Thoracic aorta (tissue), 2 donors: Measurements from ENCODE around the gene PRKN. TPM values are rescaled to one million over a fixed set of nuclear protein-coding genes. Genes with fewer than 3 reads are reported as not detected.

Source experiments
- ATAC-seq: fragments of 150-250 bp; one replicate; pipeline ENCODE4 v1.8.0; 2017; ENCODE audit warnings: low read depth; ENCODE audit not compliant: insufficient number of reproducible peaks, low FRiP score
- DNase-seq: peaks from one replicate; pipeline ENCODE4 v3.0.0-alpha.2; 2020; ENCODE audit warnings: low spot score
- H3K27ac ChIP-seq, 2 donors: fragments of 200-600 bp; sonication (generic); 1 replicate in 1 of 2; 2 replicates in 1 of 2; pipeline ENCODE4 v1.5.1; 2016; ENCODE audit warnings: mild to moderate bottlenecking in 2 of 2, moderate library complexity in 2 of 2
- H3K27me3 ChIP-seq: fragments of 200-600 bp; sonication (generic); replicated peaks from 2 replicates; pipeline ENCODE4 v1.6.0; 2016; ENCODE audit warnings: mild to moderate bottlenecking; ENCODE audit not compliant: insufficient read depth
- H3K36me3 ChIP-seq: fragments of 200-600 bp; sonication (generic); one replicate; pipeline ENCODE4 v1.5.1; 2016
- H3K4me1 ChIP-seq, 2 donors: fragments of 200-600 bp; sonication (generic); 1 replicate in 1 of 2; 2 replicates in 1 of 2; pipeline versions ENCODE4 v1.5.1 to v1.6.0; 2016; ENCODE audit warnings: low read depth in 2 of 2, mild to moderate bottlenecking in 1 of 2; ENCODE audit not compliant: control insufficient read depth in 1 of 2
- H3K4me3 ChIP-seq: fragments of 200-600 bp; sonication (generic); 2 replicates; pipeline ENCODE4 v1.5.1; 2016; ENCODE audit warnings: mild to moderate bottlenecking
- H3K9me3 ChIP-seq: fragments of 200-600 bp; sonication (generic); 2 replicates; pipeline ENCODE4 v1.5.1; 2016
- CTCF ChIP-seq: fragments of 200-600 bp; sonication (generic); IDR thresholded peaks from one replicate; pipeline ENCODE4 v1.5.1; 2019; ENCODE audit warnings: antibody characterized with exemption
- total RNA-seq, 2 donors: library from RNA; depleted of rRNA; stranded (reverse); fragments of >200 nt; gene quantifications; one replicate each; pipeline versions ENCODE4 v1.1.0 to v1.2.3, GENCODE V29; 2016

PRKN gene
- total RNA-seq, 2 donors from 2014 or later: 10.4 to 23.8 TPM

- no peak for DNase-seq
- no peaks in the 10 kb centered on the region for H3K4me1 ChIP-seq
- no peak for ATAC-seq
- no peaks in the 10 kb centered on the region for H3K27me3 ChIP-seq
- H3K36me3 ChIP-seq: no peaks in the 10 kb centered on the region
- no peak overlapping the region for H3K4me3 ChIP-seq
- no peak for TF ChIP-seq CTCF
- H3K27ac ChIP-seq: no peak overlapping the region
- no peaks in the 10 kb centered on the region for H3K9me3 ChIP-seq
Observed at GRCh38 chr6:161940519-161940918, 787.0 kb downstream of the PRKN start.

GRCh38 chr6:161926324-161926723 lies 801.2 kb downstream of the PRKN start:
- H3K27ac ChIP-seq: no peak overlapping the region
- TF ChIP-seq CTCF: no peak
- no peaks in the 10 kb centered on the region for H3K9me3 ChIP-seq
- DNase-seq: no peak
- H3K36me3 ChIP-seq: no peaks in the 10 kb centered on the region
- no peaks in the 10 kb centered on the region for H3K27me3 ChIP-seq
- ATAC-seq: no peak
- no peak overlapping the region for H3K4me3 ChIP-seq
- no peaks in the 10 kb centered on the region for H3K4me1 ChIP-seq

- Histone ChIP-seq H3K36me3 (no peaks in the 10 kb centered on the region), H3K27me3 (no peaks in the 10 kb centered on the region), H3K4me1 (no peaks in the 10 kb centered on the region), H3K27ac (no peak overlapping the region), H3K4me3 (no peak overlapping the region), H3K9me3 (no peaks in the 10 kb centered on the region)
- TF ChIP-seq CTCF: no peak
- DNase-seq (no peak), ATAC-seq (no peak)
Observed at GRCh38 chr6:161924516-161925116, 803.0 kb downstream of the PRKN start.

- no peaks in the 10 kb centered on the region for H3K4me1 ChIP-seq
- H3K4me3 ChIP-seq: no peak overlapping the region
- ATAC-seq (no peak), DNase-seq (no peak)
- H3K9me3 ChIP-seq: no peaks in the 10 kb centered on the region
- no peak overlapping the region for H3K27ac ChIP-seq
- no peaks in the 10 kb centered on the region for H3K36me3 ChIP-seq
- no peaks in the 10 kb centered on the region for H3K27me3 ChIP-seq
- TF ChIP-seq CTCF: no peak
Observed at GRCh38 chr6:161922631-161923119, 804.9 kb downstream of the PRKN start.

GRCh38 chr6:161921602-161922395 lies 805.8 kb downstream of the PRKN start:
- no peak overlapping the region for H3K27ac ChIP-seq
- TF ChIP-seq CTCF: no peak
- no peak for DNase-seq
- H3K4me3 ChIP-seq: no peak overlapping the region
- no peaks in the 10 kb centered on the region for H3K27me3 ChIP-seq
- H3K36me3 ChIP-seq: no peaks in the 10 kb centered on the region
- ATAC-seq: no peak
- H3K4me1 ChIP-seq: no peaks in the 10 kb centered on the region
- H3K9me3 ChIP-seq: no peaks in the 10 kb centered on the region
